ENCODE results near the gene ZNF283. TPM values are rescaled to one million over a fixed set of nuclear protein-coding genes. Genes with fewer than 3 reads are reported as not detected.
"Not testable (repeated sequence)": the region's sequence is repeated elsewhere in the genome, so short reads cannot be mapped to it uniquely, and the experiment has no call there.

The ZNF283 gene
- total and polyA plus RNA-seq, 7 donors, result 1.2 to 14.9 (median 10.7) TPM

GRCh38 chr19:43812259-43812658, 14.9 kb upstream of the ZNF283 start:
- TF ChIP-seq EP300 (IDR thresholded peaks at IDR 0.05), result no peak
- TF ChIP-seq POLR2AphosphoS5 (IDR thresholded peaks at IDR 0.05), result no peak
- no peak for TF ChIP-seq CTCF (IDR thresholded peaks at IDR 0.05)
- TF ChIP-seq POLR2A (IDR thresholded peaks at IDR 0.05), result no peak
- Histone ChIP-seq H3K9me3 (no peaks in the 10 kb centered on the region), H3K4me3 (no peak overlapping the region), H3K36me3 (no peaks in the 10 kb centered on the region), H3K27ac (no peak overlapping the region), H3K27me3 (peaks cover 0 to 4% (median 0%) of the 10 kb centered on the region in 3 donors), H3K4me1 (no peaks in the 10 kb centered on the region)
- DNase-seq, result no peak
- intact Hi-C loops (cut with DNase I), result no loop called here
- 77 to 78% methylated on average over 1 of the region's 1 CpG for WGBS, 2 donors

DNA sequence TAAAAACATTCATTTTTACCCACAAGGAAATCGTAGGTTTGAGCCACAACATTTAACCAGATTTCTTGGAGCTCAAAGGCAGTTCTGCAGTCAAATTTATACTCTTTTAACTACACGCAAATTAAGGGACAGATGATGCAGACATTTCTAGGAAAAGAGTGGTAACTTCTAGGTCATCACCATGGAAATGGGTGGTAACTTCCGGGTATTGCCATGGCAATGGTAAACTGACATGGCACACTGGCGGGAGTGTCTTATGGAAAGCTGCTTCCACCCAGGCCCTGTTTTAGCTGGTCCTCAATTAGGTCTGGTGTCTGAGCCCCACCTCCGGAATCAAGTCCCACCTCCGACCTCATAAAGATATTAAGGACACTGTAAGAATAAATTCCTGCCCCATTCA, 14.4 kb upstream of the ZNF283 start:
- Histone ChIP-seq H3K27me3 (no peaks in the 10 kb centered on the region), H3K9me3 (no peaks in the 10 kb centered on the region), H3K36me3 (no peaks in the 10 kb centered on the region), H3K4me3 (no peak overlapping the region), H3K4me1 (no peaks in the 10 kb centered on the region), H3K27ac (no peak overlapping the region)
- intact Hi-C loops (cut with DNase I), result no loop called here
- DNase-seq, result no peak
- WGBS, 2 donors, result 54 to 72% methylated on average over 6 of the region's 6 CpGs
- no peak for TF ChIP-seq CTCF (IDR thresholded peaks at IDR 0.05)
- TF ChIP-seq POLR2A (IDR thresholded peaks at IDR 0.05), result no peak
- no peak for TF ChIP-seq POLR2AphosphoS5 (IDR thresholded peaks at IDR 0.05)
- TF ChIP-seq EP300 (IDR thresholded peaks at IDR 0.05), result no peak

DNA sequence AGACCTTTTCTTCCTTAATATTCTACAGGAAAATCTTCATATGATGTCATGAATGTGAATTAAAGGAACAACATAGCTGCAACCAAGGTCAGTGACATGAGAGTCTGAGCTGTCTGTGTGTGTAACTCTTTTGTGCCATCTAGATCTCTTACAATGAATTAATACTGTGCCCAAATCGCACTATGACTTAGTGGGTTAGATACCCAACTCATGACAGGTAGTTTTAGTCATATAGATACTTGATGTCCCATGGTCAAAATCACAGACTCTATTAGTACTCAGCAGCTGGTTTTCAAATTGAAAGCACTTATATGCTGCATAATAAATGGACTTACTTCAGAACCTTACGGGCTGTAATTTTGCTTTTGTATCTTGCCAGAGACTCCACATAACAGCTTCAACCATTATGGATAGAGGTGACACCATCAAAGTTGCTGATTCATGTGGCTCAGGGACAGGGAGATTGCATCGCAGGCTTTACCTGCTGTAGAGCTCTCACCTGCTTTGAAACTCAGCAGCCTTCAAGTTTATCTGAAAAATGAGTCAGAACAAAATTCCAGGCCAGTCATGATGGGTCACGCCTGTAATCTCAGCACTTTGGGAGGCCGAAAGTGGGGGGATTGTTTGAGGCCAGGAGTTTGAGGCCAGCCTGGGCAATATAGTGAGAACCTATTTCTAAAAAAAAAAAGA, 12.3 kb upstream of the ZNF283 start:
- 81 to 82% methylated on average over 5 of the region's 5 CpGs for WGBS, 2 donors
- Histone ChIP-seq H3K27me3 (peaks cover 0 to 2% (median 0%) of the 10 kb centered on the region in 3 donors), H3K4me1 (peaks cover 0 to under 1% (median 0%) of the 10 kb centered on the region in 4 donors), H3K36me3 (no peaks in the 10 kb centered on the region), H3K9me3 (no peaks in the 10 kb centered on the region), H3K27ac (no peak overlapping the region), H3K4me3 (no peak overlapping the region)
- no peak for DNase-seq
- TF ChIP-seq POLR2AphosphoS5 (IDR thresholded peaks at IDR 0.05) (no peak), POLR2A (IDR thresholded peaks at IDR 0.05) (no peak), CTCF (IDR thresholded peaks at IDR 0.05) (no peak), EP300 (IDR thresholded peaks at IDR 0.05) (no peak)
- intact Hi-C loops (cut with DNase I), result no loop called here

DNA sequence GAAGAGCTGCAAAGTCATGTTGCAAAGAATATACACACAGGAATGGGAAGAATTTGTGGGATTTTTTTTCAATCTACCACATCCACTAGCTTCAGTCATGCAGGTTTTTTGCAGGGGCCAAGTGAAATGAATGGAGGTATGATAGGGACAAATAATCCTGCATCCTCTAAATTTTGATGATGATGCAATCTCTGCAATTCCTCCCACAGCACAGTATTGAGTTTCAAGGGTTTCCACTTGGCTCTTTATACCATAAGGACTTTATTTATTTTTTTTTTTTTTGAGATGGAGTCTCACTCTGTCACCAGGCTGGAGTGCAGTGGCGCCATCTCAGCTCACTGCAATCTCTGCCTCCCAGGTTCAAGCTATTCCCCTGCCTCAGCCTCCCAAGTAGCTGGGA, 9.7 kb upstream of the ZNF283 start:
- H3K27ac ChIP-seq; H3K9me3 ChIP-seq; H3K36me3 ChIP-seq; H3K4me3 ChIP-seq; H3K27me3 ChIP-seq; DNase-seq; H3K4me1 ChIP-seq; intact Hi-C loops (cut with DNase I): not testable (repeated sequence)
- 91 to 96% methylated on average over 1 of the region's 1 CpG for WGBS, 2 donors

DNA sequence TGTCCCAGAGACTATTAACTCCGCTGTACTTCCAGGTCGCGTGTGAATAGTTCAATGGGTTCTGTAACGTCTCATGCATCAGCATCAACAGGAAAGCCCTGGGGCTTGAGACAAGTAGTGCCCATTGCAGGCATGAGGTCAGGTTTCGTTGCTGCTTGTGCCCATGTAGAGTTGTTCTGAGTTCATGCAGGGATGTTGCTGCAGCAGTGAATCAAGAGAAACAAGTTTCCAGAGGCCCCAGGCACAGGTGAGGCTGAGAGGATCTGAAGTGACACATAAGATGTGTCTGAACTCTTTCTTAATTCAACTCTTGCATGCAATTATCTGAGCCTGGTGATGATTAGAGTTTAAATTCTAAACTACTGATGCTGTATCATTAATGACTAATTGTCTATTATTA, 8.6 kb upstream of the ZNF283 start:
- WGBS, 2 donors, result 87 to 89% methylated on average over 5 of the region's 5 CpGs
- H3K27me3 ChIP-seq, result peaks cover 0 to 7% (median 4%) of the 10 kb centered on the region in 3 donors
- no peak for DNase-seq
- intact Hi-C loops (cut with DNase I), result no loop called here
- H3K27ac ChIP-seq, result no peak overlapping the region
- peaks cover 0 to 9% (median 5%) of the 10 kb centered on the region in 4 donors for H3K4me1 ChIP-seq
- TF ChIP-seq CTCF (IDR thresholded peaks at IDR 0.05) (no peak), EP300 (IDR thresholded peaks at IDR 0.05) (no peak), POLR2A (IDR thresholded peaks at IDR 0.05) (no peak), POLR2AphosphoS5 (IDR thresholded peaks at IDR 0.05) (no peak)
- H3K9me3 ChIP-seq, result no peaks in the 10 kb centered on the region
- no peak overlapping the region for H3K4me3 ChIP-seq
- H3K36me3 ChIP-seq, result no peaks in the 10 kb centered on the region

Data from sigmoid colon (tissue), 7 donors.